ENCODE data around the gene PLGRKT. TPM values are rescaled to one million over a fixed set of nuclear protein-coding genes. Genes with fewer than 3 reads are reported as not detected.
"Not testable (repeated sequence)": the region's sequence is repeated elsewhere in the genome, so short reads cannot be mapped to it uniquely, and the experiment has no call there.

Gene PLGRKT
- total RNA-seq, 1 experiment from 2014 or later = 19.2 TPM

- Mint-ChIP-seq H3K9me3 (peaks cover 4% of the 10 kb centered on the region; the same call in 1 of the 2 replicates), H3K4me1 (peaks cover 3% of the 10 kb centered on the region; the same call in 1 of the 2 replicates), H3K36me3 (no peaks in the 10 kb centered on the region), H3K27ac (no peak overlapping the region), H3K27me3 (ENCODE audit: low read depth) (peaks cover 9% of the 10 kb centered on the region; the same call in 1 of the 2 replicates), H3K4me3 (no peak overlapping the region)
- ATAC-seq = no peak
- TF ChIP-seq E2F1 (CRISPR knock-in tag; IDR thresholded peaks at IDR 0.05) = no peak
- no peak for TF ChIP-seq ZNF512 (CRISPR knock-in tag; IDR thresholded peaks at IDR 0.05; ENCODE audit: borderline replicate concordance)
- TF ChIP-seq, protein P1, sequence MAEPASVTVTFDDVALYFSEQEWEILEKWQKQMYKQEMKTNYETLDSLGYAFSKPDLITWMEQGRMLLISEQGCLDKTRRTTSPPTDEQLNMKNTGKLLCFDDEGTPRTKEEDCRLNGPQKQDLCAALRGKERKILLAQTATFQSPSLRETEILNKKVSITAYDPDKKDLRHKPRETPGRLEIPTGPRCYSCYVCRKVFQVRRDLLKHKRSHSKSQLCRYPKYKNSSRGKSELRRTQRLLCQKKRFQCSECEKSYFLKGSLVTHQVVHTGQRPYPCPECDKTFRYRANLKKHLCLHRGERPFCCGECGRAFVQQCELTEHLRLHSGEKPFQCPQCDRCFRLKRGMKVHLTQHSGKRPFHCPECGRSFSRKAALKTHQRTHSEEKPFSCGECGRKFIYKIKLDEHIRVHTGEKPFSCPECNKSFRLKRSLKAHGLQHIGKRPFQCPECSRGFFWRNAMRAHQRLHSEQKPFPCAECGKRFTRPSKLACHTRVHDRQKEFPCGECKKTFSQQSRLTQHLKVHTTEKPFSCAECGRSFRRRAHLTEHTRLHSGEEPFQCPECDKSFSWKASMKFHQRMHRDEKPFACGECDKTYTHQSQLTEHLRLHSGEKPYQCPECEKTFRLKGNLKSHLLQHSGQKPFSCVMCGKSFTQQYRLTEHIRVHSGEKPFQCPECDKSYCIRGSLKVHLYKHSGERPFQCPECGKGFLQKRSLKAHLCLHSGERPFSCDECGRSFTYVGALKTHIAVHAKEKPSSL (CRISPR knock-in tag; conservative IDR thresholded peaks at IDR 0.05) = no peak
- no peak for TF ChIP-seq ZNF232 (CRISPR knock-in tag; IDR thresholded peaks at IDR 0.05)
- TF ChIP-seq ZMAT4 (CRISPR knock-in tag; IDR thresholded peaks at IDR 0.05) = no peak
- TF ChIP-seq, protein P2, sequence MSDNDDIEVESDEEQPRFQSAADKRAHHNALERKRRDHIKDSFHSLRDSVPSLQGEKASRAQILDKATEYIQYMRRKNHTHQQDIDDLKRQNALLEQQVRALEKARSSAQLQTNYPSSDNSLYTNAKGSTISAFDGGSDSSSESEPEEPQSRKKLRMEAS (CRISPR knock-in tag; IDR thresholded peaks at IDR 0.05) = no peak
- TF ChIP-seq SP1 (CRISPR knock-in tag; conservative IDR thresholded peaks at IDR 0.05) = no peak
- TF ChIP-seq ZNF396 (CRISPR knock-in tag; IDR thresholded peaks at IDR 0.05; ENCODE audit: borderline replicate concordance) = no peak
- no peak for TF ChIP-seq ZBTB43 (CRISPR knock-in tag; IDR thresholded peaks at IDR 0.05)
- no peak for TF ChIP-seq CDX4 (CRISPR knock-in tag; IDR thresholded peaks at IDR 0.05; ENCODE audit: borderline replicate concordance)
- TF ChIP-seq NR2C2 (CRISPR knock-in tag; IDR thresholded peaks at IDR 0.05) = no peak
- TF ChIP-seq ETV6 (CRISPR knock-in tag; IDR thresholded peaks at IDR 0.05) = no peak
- TF ChIP-seq TEAD4 (CRISPR knock-in tag; IDR thresholded peaks at IDR 0.05) = no peak
- no peak for TF ChIP-seq AR (CRISPR knock-in tag; IDR thresholded peaks at IDR 0.05)
- no peak for TF ChIP-seq FOXK1 (CRISPR knock-in tag; IDR thresholded peaks at IDR 0.05)
- TF ChIP-seq FOXJ3 (CRISPR knock-in tag; IDR thresholded peaks at IDR 0.05; ENCODE audit: borderline replicate concordance) = no peak
- TF ChIP-seq RELA (CRISPR knock-in tag; IDR thresholded peaks at IDR 0.05; ENCODE audit: borderline replicate concordance) = no peak
- no peak for TF ChIP-seq MLX (CRISPR knock-in tag; IDR thresholded peaks at IDR 0.05)
- no peak for TF ChIP-seq E2F4 (CRISPR knock-in tag; IDR thresholded peaks at IDR 0.05; ENCODE audit: borderline replicate concordance, low read depth)
- ChIA-PET CTCF (no interaction called here), POLR2A (no interaction called here)
- DNase-seq (ENCODE audit: low spot score) = no peak
Observed at GRCh38 chr9:5445886-5446285, 8.2 kb upstream of the PLGRKT start.

GRCh38 chr9:5445096-5445495, 7.4 kb upstream of the PLGRKT start:
- H3K36me3 Mint-ChIP-seq; CTCF ChIA-PET; H3K27me3 Mint-ChIP-seq (ENCODE audit: low read depth); DNase-seq (ENCODE audit: low spot score); POLR2A ChIA-PET; H3K4me1 Mint-ChIP-seq; H3K9me3 Mint-ChIP-seq; H3K4me3 Mint-ChIP-seq; H3K27ac Mint-ChIP-seq; ATAC-seq: not testable (repeated sequence)
